ENCODE results near the gene HDAC9.

Gene HDAC9

GRCh38 chr7:18890885-18891621 is 395.5 kb downstream of the HDAC9 start:
- ATAC-seq (replicated peaks) (no peak), DNase-seq (no peak)
- H3K27me3 Mint-ChIP-seq = no peaks in the 10 kb centered on the region
- no peak overlapping the region for H3K4me3 Mint-ChIP-seq
- no peaks in the 10 kb centered on the region for H3K4me1 Mint-ChIP-seq (ENCODE audit: low read depth in 2 of 2)
- H3K36me3 Mint-ChIP-seq (ENCODE audit: insufficient read depth) = no peaks in the 10 kb centered on the region
- H3K27ac Mint-ChIP-seq = no peak overlapping the region
- peaks cover 0 to 7% of the 10 kb centered on the region in 2 donors for H3K9me3 Mint-ChIP-seq

- no peaks in the 10 kb centered on the region for H3K4me1 Mint-ChIP-seq (ENCODE audit: low read depth in 2 of 2)
- H3K4me3 Mint-ChIP-seq = no peak overlapping the region
- H3K9me3 Mint-ChIP-seq = peaks cover 0 to 7% of the 10 kb centered on the region in 2 donors
- DNase-seq (no peak), ATAC-seq (replicated peaks) (no peak)
- H3K27me3 Mint-ChIP-seq = no peaks in the 10 kb centered on the region
- H3K27ac Mint-ChIP-seq = no peak overlapping the region
- H3K36me3 Mint-ChIP-seq (ENCODE audit: insufficient read depth) = no peaks in the 10 kb centered on the region
Measured at GRCh38 chr7:18893156-18893555, 397.6 kb downstream of the HDAC9 start.

DNA sequence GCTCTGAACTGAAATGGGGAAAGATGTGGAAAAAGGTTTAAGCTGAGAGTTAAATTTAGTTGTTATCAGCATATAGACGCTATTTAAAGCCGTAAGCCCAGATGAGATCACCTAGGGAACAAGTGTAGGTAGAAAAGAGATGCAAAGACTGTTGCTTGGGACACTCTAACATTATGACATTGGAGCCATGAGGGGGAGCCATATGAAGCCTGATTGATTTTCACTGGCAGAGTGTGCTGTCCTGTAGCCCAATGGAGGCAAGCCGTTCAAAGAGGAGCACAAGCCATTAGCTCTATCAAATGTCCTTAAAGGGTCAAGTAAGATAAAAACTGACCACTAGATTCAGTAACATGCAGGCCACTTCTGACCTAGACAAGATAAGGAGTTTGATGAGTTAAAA is 398.6 kb downstream of the HDAC9 start:
- Mint-ChIP-seq H3K4me3 (no peak overlapping the region), H3K27ac (no peak overlapping the region), H3K4me1 (ENCODE audit: low read depth in 2 of 2) (no peaks in the 10 kb centered on the region), H3K9me3 (peaks cover 0 to 2% of the 10 kb centered on the region in 2 donors), H3K27me3 (no peaks in the 10 kb centered on the region), H3K36me3 (ENCODE audit: insufficient read depth) (no peaks in the 10 kb centered on the region)
- no peak for DNase-seq
- ATAC-seq (replicated peaks) = no peak

- H3K27me3 Mint-ChIP-seq = no peaks in the 10 kb centered on the region
- DNase-seq (no peak), ATAC-seq (replicated peaks) (no peak)
- no peaks in the 10 kb centered on the region for H3K9me3 Mint-ChIP-seq
- no peak overlapping the region for H3K4me3 Mint-ChIP-seq
- H3K27ac Mint-ChIP-seq = no peak overlapping the region
- no peaks in the 10 kb centered on the region for H3K36me3 Mint-ChIP-seq (ENCODE audit: insufficient read depth)
- H3K4me1 Mint-ChIP-seq (ENCODE audit: low read depth in 2 of 2) = no peaks in the 10 kb centered on the region
Measured at GRCh38 chr7:18895456-18895855, 399.9 kb downstream of the HDAC9 start.

- Mint-ChIP-seq H3K36me3 (ENCODE audit: insufficient read depth) (no peaks in the 10 kb centered on the region), H3K4me3 (no peak overlapping the region), H3K27ac (no peak overlapping the region), H3K4me1 (ENCODE audit: low read depth in 2 of 2) (no peaks in the 10 kb centered on the region), H3K9me3 (no peaks in the 10 kb centered on the region), H3K27me3 (no peaks in the 10 kb centered on the region)
- DNase-seq (no peak), ATAC-seq (replicated peaks) (no peak)
Measured at GRCh38 chr7:18896343-18896975, 400.9 kb downstream of the HDAC9 start.

DNA sequence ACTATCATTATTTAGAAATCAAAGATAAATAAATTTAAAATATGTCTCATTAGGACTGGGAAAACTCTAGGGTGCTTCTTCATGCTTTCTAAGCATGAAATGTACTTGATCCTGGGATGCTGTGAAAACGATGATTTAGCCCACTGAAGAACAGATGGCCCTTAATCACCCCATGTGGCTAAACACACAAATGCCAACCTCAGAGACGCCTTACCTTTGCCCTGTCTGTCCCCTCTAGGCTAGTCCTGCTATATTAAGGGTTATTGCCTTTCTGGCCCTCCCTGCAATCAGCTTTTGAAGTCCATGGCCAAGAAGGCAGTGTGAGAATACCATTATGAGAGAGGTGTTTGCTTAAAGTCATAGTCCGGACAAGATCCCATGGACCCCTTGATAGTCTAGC is 404.7 kb downstream of the HDAC9 start:
- H3K9me3 Mint-ChIP-seq = peaks cover 3 to 7% of the 10 kb centered on the region in 2 donors
- H3K27ac Mint-ChIP-seq = no peak overlapping the region
- ATAC-seq (replicated peaks) (no peak), DNase-seq (no peak)
- H3K4me1 Mint-ChIP-seq (ENCODE audit: low read depth in 2 of 2) = no peaks in the 10 kb centered on the region
- no peaks in the 10 kb centered on the region for H3K36me3 Mint-ChIP-seq (ENCODE audit: insufficient read depth)
- H3K4me3 Mint-ChIP-seq = no peak overlapping the region
- no peaks in the 10 kb centered on the region for H3K27me3 Mint-ChIP-seq

GRCh38 chr7:18900803-18901202 is 405.3 kb downstream of the HDAC9 start:
- ATAC-seq (replicated peaks) = no peak
- H3K36me3 Mint-ChIP-seq (ENCODE audit: insufficient read depth) = no peaks in the 10 kb centered on the region
- no peaks in the 10 kb centered on the region for H3K4me1 Mint-ChIP-seq (ENCODE audit: low read depth in 2 of 2)
- H3K27me3 Mint-ChIP-seq = no peaks in the 10 kb centered on the region
- H3K9me3 Mint-ChIP-seq = peaks cover 3 to 7% of the 10 kb centered on the region in 2 donors
- H3K27ac Mint-ChIP-seq = no peak overlapping the region
- no peak overlapping the region for H3K4me3 Mint-ChIP-seq
- no peak for DNase-seq

- Mint-ChIP-seq H3K4me3 (no peak overlapping the region), H3K9me3 (peaks cover 3 to 7% of the 10 kb centered on the region in 2 donors), H3K4me1 (ENCODE audit: low read depth in 2 of 2) (no peaks in the 10 kb centered on the region), H3K27me3 (no peaks in the 10 kb centered on the region), H3K36me3 (ENCODE audit: insufficient read depth) (no peaks in the 10 kb centered on the region), H3K27ac (no peak overlapping the region)
- no peak for ATAC-seq (replicated peaks)
- no peak for DNase-seq
Measured at GRCh38 chr7:18901351-18901750, 405.8 kb downstream of the HDAC9 start.

DNA sequence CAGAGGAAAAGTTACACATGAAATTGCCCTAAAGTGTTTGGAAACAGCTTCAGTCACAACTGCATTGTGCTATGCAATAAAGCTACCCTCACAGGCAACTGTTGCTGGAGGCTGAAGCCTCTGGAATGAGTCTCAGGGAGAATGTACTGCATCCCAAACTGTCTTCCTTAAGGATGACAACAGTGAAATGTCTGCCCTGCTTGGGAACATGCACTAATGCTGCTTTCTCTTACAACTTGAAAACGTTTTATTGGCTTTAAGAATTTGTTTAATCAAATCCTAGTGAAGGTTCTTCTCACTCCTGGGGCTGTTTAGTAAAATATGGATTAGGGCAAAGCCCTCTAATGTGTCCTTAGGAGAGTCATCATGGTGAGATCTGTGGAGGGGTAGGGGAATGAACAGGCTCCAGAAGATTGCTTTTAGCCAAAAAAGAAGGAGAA is 406.5 kb downstream of the HDAC9 start:
- ATAC-seq (replicated peaks) (no peak), DNase-seq (no peak)
- H3K27ac Mint-ChIP-seq = no peak overlapping the region
- no peaks in the 10 kb centered on the region for H3K4me1 Mint-ChIP-seq (ENCODE audit: low read depth in 2 of 2)
- H3K27me3 Mint-ChIP-seq = no peaks in the 10 kb centered on the region
- no peaks in the 10 kb centered on the region for H3K36me3 Mint-ChIP-seq (ENCODE audit: insufficient read depth)
- H3K9me3 Mint-ChIP-seq = peaks cover 3 to 7% of the 10 kb centered on the region in 2 donors
- no peak overlapping the region for H3K4me3 Mint-ChIP-seq

- Mint-ChIP-seq H3K4me3 (no peak overlapping the region), H3K4me1 (ENCODE audit: low read depth in 2 of 2) (no peaks in the 10 kb centered on the region), H3K27me3 (no peaks in the 10 kb centered on the region), H3K36me3 (ENCODE audit: insufficient read depth) (no peaks in the 10 kb centered on the region), H3K9me3 (peaks cover 3 to 7% of the 10 kb centered on the region in 2 donors), H3K27ac (no peak overlapping the region)
- ATAC-seq (replicated peaks) (no peak), DNase-seq (no peak)
Measured at GRCh38 chr7:18902892-18903291, 407.3 kb downstream of the HDAC9 start.

DNA sequence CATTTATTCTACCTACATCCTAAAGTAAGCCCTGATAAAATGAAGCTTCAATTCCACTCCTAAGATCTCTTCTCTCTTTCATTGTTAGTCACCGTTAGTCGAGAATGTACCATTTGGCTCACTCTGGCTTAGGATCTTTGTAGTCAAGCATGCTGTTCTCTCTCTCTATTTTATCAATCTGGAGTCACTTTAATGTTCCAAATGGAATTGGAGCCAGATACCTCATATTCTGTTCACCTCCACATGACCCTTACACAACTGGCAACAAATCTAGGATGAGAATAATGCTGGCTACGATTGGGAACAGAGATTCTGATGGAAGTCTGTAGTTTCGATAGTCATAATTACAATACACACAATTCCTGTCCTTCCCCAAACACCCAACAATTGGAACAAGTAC is 408.1 kb downstream of the HDAC9 start:
- H3K4me3 Mint-ChIP-seq = no peak overlapping the region
- no peak overlapping the region for H3K27ac Mint-ChIP-seq
- no peaks in the 10 kb centered on the region for H3K27me3 Mint-ChIP-seq

DNA sequence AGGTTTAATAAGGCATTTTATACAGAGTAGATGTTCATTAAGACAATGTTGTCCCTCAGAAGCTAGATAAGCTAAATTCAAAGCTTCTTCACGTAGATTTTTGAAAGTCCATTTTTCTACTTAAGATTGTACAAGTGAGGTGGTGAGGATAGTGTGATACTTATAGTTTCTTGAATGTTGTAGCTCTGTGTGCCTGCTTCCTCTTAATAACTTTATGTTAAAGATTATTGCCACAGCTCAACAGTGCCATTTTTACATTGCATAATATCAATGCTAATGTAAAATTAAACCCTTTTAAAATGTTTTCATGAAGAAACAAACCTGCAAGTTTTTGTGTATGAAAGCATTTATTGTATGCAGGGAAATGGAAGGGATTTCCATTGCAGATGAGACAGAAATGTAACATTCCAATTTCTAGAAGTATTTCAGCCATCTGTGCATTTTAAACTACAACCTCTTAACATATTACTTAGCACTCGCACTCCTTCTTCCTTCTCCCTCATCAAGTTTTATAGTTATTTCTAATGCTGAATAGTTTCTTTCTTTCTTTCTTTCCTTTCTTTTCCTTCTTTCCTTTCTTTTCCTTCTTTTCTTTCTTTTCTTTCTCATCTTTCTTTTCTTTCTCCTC is 409.9 kb downstream of the HDAC9 start:
- Mint-ChIP-seq H3K4me3 (no peak overlapping the region), H3K9me3 (peaks cover 7 to 9% of the 10 kb centered on the region in 2 donors), H3K27me3 (no peaks in the 10 kb centered on the region), H3K36me3 (ENCODE audit: insufficient read depth) (no peaks in the 10 kb centered on the region), H3K27ac (no peak overlapping the region), H3K4me1 (ENCODE audit: low read depth in 2 of 2) (no peaks in the 10 kb centered on the region)
- DNase-seq = no peak
- no peak for ATAC-seq (replicated peaks)

More for the DNA sequence above, 408.1 kb downstream of the HDAC9 start:
- H3K9me3 Mint-ChIP-seq = peaks cover 6 to 7% of the 10 kb centered on the region in 2 donors
- no peak for DNase-seq
- no peaks in the 10 kb centered on the region for H3K4me1 Mint-ChIP-seq (ENCODE audit: low read depth in 2 of 2)
- no peaks in the 10 kb centered on the region for H3K36me3 Mint-ChIP-seq (ENCODE audit: insufficient read depth)
- ATAC-seq (replicated peaks) = no peak

- no peaks in the 10 kb centered on the region for H3K4me1 Mint-ChIP-seq (ENCODE audit: low read depth in 2 of 2)
- no peaks in the 10 kb centered on the region for H3K27me3 Mint-ChIP-seq
- ATAC-seq (replicated peaks) = no peak
- DNase-seq = no peak
- no peak overlapping the region for H3K4me3 Mint-ChIP-seq
- H3K9me3 Mint-ChIP-seq = peaks cover 7 to 12% of the 10 kb centered on the region in 2 donors
- no peaks in the 10 kb centered on the region for H3K36me3 Mint-ChIP-seq (ENCODE audit: insufficient read depth)
- no peak overlapping the region for H3K27ac Mint-ChIP-seq
Measured at GRCh38 chr7:18906901-18907300, 411.4 kb downstream of the HDAC9 start.

- Mint-ChIP-seq H3K27me3 (no peaks in the 10 kb centered on the region), H3K27ac (no peak overlapping the region), H3K9me3 (peaks cover 12% of the 10 kb centered on the region in 2 donors), H3K4me1 (ENCODE audit: low read depth in 2 of 2) (no peaks in the 10 kb centered on the region), H3K36me3 (ENCODE audit: insufficient read depth) (no peaks in the 10 kb centered on the region), H3K4me3 (no peak overlapping the region)
- no peak for DNase-seq
- no peak for ATAC-seq (replicated peaks)
Measured at GRCh38 chr7:18913106-18913505, 417.6 kb downstream of the HDAC9 start.

Measured in effector memory CD8-positive, alpha-beta T cell (primary cell).